ENCODE measurements around the gene GALR3.
A peak's percentile ranks its signal among the peaks of the same experiment; 100 is the strongest.
"Not testable (repeated sequence)": the region's sequence is repeated elsewhere in the genome, so short reads cannot be mapped to it uniquely, and the experiment has no call there.

The GALR3 gene

GRCh38 chr22:37784829-37785495 is 38.2 kb upstream of the GALR3 start:
- H3K27ac ChIP-seq (ENCODE audit: low read depth, low read length): peak overlapping the region; percentile 5
- H3K9ac ChIP-seq (ENCODE audit: low read depth in 1 of 2, low read length in 2 of 2): no peak overlapping the region

GRCh38 chr22:37790234-37790633 is 32.9 kb upstream of the GALR3 start:
- no peaks in the 10 kb centered on the region for H3K36me3 ChIP-seq (ENCODE audit: control insufficient read depth in 1 of 2, insufficient read depth in 2 of 2, low read length in 2 of 2)
- H3K27ac ChIP-seq (ENCODE audit: low read depth, low read length): no peak overlapping the region
- no peaks in the 10 kb centered on the region for H3K9me3 ChIP-seq (ENCODE audit: control insufficient read depth in 1 of 2, low read length in 2 of 2)
- peaks cover 3 to 7% of the 10 kb centered on the region in 2 donors for H3K4me1 ChIP-seq (ENCODE audit: control insufficient read depth in 1 of 2, insufficient read depth in 2 of 2, low read length in 2 of 2)
- no peak overlapping the region for H3K4me3 ChIP-seq (ENCODE audit: low read depth in 1 of 2, low read length in 2 of 2)
- H3K9ac ChIP-seq (ENCODE audit: low read depth in 1 of 2, low read length in 2 of 2): no peak overlapping the region
- no peaks in the 10 kb centered on the region for H3K27me3 ChIP-seq (ENCODE audit: control insufficient read depth in 1 of 2, insufficient read depth in 2 of 2, low read length in 2 of 2)

More at GRCh38 chr22:37784829-37785495, 38.2 kb upstream of the GALR3 start:
- Histone ChIP-seq H3K27me3 (ENCODE audit: control insufficient read depth in 1 of 2, insufficient read depth in 2 of 2, low read length in 2 of 2) (peaks cover 0 to 3% of the 10 kb centered on the region in 2 donors), H3K9me3 (ENCODE audit: control insufficient read depth in 1 of 2, low read length in 2 of 2) (no peaks in the 10 kb centered on the region), H3K4me1 (ENCODE audit: control insufficient read depth in 1 of 2, insufficient read depth in 2 of 2, low read length in 2 of 2) (peaks cover 13 to 21% of the 10 kb centered on the region in 2 donors), H3K36me3 (ENCODE audit: control insufficient read depth in 1 of 2, insufficient read depth in 2 of 2, low read length in 2 of 2) (no peaks in the 10 kb centered on the region), H3K4me3 (ENCODE audit: low read depth in 1 of 2, low read length in 2 of 2) (no peak overlapping the region)

DNA sequence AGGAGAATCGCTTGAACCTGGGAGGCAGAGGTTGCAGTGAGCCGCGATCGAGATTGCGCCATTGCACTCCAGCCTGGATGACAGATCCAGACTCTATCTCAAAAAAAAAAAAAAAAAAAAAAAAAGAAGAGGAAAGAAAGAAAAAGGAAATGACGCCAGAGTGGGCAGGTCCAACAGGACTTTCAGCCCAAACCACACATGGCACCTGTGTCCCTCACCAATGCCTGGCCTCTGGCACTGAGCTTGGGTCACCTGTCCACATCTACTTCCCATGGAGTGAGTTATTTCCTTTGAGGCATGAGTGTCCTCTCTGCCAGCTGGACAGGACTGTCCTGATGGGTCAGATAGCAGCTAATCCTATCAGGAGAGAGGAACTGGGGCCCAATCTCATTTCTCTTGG is 30.7 kb upstream of the GALR3 start:
- no peaks in the 10 kb centered on the region for H3K36me3 ChIP-seq (ENCODE audit: control insufficient read depth in 1 of 2, insufficient read depth in 2 of 2, low read length in 2 of 2)
- H3K4me3 ChIP-seq (ENCODE audit: low read depth in 1 of 2, low read length in 2 of 2): no peak overlapping the region
- no peaks in the 10 kb centered on the region for H3K27me3 ChIP-seq (ENCODE audit: control insufficient read depth in 1 of 2, insufficient read depth in 2 of 2, low read length in 2 of 2)
- no peak overlapping the region for H3K9ac ChIP-seq (ENCODE audit: low read depth in 1 of 2, low read length in 2 of 2)
- no peaks in the 10 kb centered on the region for H3K9me3 ChIP-seq (ENCODE audit: control insufficient read depth in 1 of 2, low read length in 2 of 2)
- no peak overlapping the region for H3K27ac ChIP-seq (ENCODE audit: low read depth, low read length)
- peaks cover 4 to 10% of the 10 kb centered on the region in 2 donors for H3K4me1 ChIP-seq (ENCODE audit: control insufficient read depth in 1 of 2, insufficient read depth in 2 of 2, low read length in 2 of 2)

- H3K27me3 ChIP-seq (ENCODE audit: control insufficient read depth in 1 of 2, insufficient read depth in 2 of 2, low read length in 2 of 2): no peaks in the 10 kb centered on the region
- no peak overlapping the region for H3K9ac ChIP-seq (ENCODE audit: low read depth in 1 of 2, low read length in 2 of 2)
- H3K4me3 ChIP-seq (ENCODE audit: low read depth in 1 of 2, low read length in 2 of 2): no peak overlapping the region
- H3K9me3 ChIP-seq (ENCODE audit: control insufficient read depth in 1 of 2, low read length in 2 of 2): no peaks in the 10 kb centered on the region
- H3K36me3 ChIP-seq (ENCODE audit: control insufficient read depth in 1 of 2, insufficient read depth in 2 of 2, low read length in 2 of 2): no peaks in the 10 kb centered on the region
- peaks cover 4 to 10% of the 10 kb centered on the region in 2 donors for H3K4me1 ChIP-seq (ENCODE audit: control insufficient read depth in 1 of 2, insufficient read depth in 2 of 2, low read length in 2 of 2)
- no peak overlapping the region for H3K27ac ChIP-seq (ENCODE audit: low read depth, low read length)
Observed at GRCh38 chr22:37794376-37794775, 28.8 kb upstream of the GALR3 start.

DNA sequence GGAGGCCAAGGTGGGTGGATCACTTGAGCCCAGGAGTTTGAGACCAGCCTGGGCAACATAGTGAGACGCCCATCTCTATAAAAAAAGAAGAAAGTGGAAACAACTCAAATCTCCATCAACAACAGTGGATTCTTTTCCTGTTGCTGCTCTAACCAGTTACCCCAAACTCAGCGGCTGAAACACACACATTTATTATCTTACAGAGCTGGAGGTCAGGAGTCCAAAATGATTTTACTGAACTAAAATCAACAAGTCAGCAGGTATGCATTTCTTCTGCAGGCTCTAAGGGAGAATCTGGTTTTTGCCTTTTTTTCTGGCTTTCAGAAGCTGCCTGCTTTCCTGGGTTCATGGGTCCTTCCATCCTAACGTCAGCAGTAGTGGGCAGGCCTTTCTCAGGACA is 27.1 kb upstream of the GALR3 start:
- Histone ChIP-seq H3K4me1 (ENCODE audit: control insufficient read depth in 1 of 2, insufficient read depth in 2 of 2, low read length in 2 of 2) (peaks cover 4 to 10% of the 10 kb centered on the region in 2 donors), H3K9ac (ENCODE audit: low read depth in 1 of 2, low read length in 2 of 2) (no peak overlapping the region), H3K36me3 (ENCODE audit: control insufficient read depth in 1 of 2, insufficient read depth in 2 of 2, low read length in 2 of 2) (no peaks in the 10 kb centered on the region), H3K9me3 (ENCODE audit: control insufficient read depth in 1 of 2, low read length in 2 of 2) (no peaks in the 10 kb centered on the region), H3K27ac (ENCODE audit: low read depth, low read length) (no peak overlapping the region), H3K4me3 (ENCODE audit: low read depth in 1 of 2, low read length in 2 of 2) (no peak overlapping the region), H3K27me3 (ENCODE audit: control insufficient read depth in 1 of 2, insufficient read depth in 2 of 2, low read length in 2 of 2) (no peaks in the 10 kb centered on the region)

DNA sequence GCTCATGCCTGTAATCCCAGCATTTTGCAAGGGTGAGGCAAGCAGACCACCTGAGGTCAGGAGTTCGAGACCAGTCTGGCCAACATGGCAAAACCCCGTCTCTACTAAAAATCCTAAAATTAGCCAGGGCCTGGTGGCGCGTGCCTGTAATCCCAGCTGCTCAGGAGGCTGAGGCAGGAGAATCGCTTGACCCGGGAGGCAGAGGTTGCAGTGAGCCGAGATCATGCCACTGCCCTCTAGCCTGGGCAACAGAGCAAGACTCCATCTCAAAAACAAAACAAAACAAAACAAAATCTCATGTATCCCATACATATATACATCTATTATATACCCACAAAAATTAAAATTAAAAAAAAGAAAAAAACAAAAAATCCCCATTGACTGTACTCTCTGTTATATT is 25.9 kb upstream of the GALR3 start:
- H3K27me3 ChIP-seq (ENCODE audit: control insufficient read depth in 1 of 2, insufficient read depth in 2 of 2, low read length in 2 of 2); H3K36me3 ChIP-seq (ENCODE audit: control insufficient read depth in 1 of 2, insufficient read depth in 2 of 2, low read length in 2 of 2); H3K27ac ChIP-seq (ENCODE audit: low read depth, low read length); H3K4me3 ChIP-seq (ENCODE audit: low read depth in 1 of 2, low read length in 2 of 2); H3K9ac ChIP-seq (ENCODE audit: low read depth in 1 of 2, low read length in 2 of 2); H3K9me3 ChIP-seq (ENCODE audit: control insufficient read depth in 1 of 2, low read length in 2 of 2): not testable (repeated sequence)
- H3K4me1 ChIP-seq (ENCODE audit: control insufficient read depth in 1 of 2, insufficient read depth in 2 of 2, low read length in 2 of 2): peaks cover 4 to 13% of the 10 kb centered on the region in 2 donors

DNA sequence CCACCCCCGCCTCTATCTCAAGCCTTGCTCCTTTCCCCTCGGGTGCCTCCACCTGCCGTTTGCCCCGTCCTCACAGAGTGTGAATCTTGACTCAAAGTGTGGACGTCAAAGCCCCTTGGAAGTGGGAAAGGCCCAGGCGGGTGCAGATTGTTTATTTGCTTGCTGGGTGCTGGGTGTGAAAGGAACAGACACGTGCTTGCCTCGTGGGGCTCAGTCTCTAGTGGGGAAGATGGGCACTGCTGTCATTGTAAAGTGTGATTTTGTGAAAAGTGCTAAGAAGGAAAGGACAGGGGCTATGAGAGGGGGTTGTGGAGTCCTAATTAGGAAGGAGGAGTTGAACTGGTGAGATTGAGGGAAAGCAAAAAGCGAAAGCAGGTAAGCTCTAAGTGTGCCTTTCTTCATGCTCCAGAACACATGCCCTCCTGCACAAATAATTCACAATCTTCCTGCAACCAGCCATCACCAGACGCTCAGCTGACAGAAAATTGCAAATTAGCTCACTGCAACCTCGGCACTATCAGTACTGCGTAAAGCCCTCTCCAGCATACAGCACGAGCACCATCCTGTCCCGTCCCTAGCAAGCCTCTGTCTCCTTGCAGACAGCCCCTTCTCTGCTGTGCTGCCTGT is 25.2 kb upstream of the GALR3 start:
- no peaks in the 10 kb centered on the region for H3K27me3 ChIP-seq (ENCODE audit: control insufficient read depth in 1 of 2, insufficient read depth in 2 of 2, low read length in 2 of 2)
- peaks cover 8 to 17% of the 10 kb centered on the region in 2 donors for H3K4me1 ChIP-seq (ENCODE audit: control insufficient read depth in 1 of 2, insufficient read depth in 2 of 2, low read length in 2 of 2)
- no peak overlapping the region for H3K9ac ChIP-seq (ENCODE audit: low read depth in 1 of 2, low read length in 2 of 2)
- H3K4me3 ChIP-seq (ENCODE audit: low read depth in 1 of 2, low read length in 2 of 2): no peak overlapping the region
- no peaks in the 10 kb centered on the region for H3K36me3 ChIP-seq (ENCODE audit: control insufficient read depth in 1 of 2, insufficient read depth in 2 of 2, low read length in 2 of 2)
- H3K27ac ChIP-seq (ENCODE audit: low read depth, low read length): no peak overlapping the region
- H3K9me3 ChIP-seq (ENCODE audit: control insufficient read depth in 1 of 2, low read length in 2 of 2): no peaks in the 10 kb centered on the region

DNA sequence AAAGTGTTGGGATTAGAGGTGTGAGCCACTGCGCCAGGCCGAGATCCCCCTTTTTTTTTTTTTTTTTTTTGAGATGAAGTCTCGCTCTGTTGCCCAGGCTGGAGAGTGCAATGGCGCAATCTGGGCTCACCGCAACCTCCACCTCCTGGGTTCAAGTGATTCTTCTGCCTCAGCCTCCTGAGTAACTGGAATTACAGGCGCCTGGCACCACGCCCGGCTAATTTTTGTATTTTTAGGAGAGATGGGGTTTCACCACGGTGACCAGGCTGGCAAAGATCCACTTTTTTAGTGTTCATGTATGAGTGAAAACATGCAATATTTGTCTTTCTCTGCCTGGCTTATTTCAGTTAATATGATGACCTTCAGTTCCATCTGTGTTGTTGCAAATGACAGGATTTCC is 23.2 kb upstream of the GALR3 start:
- not testable (repeated sequence) for H3K4me3 ChIP-seq (ENCODE audit: low read depth in 1 of 2, low read length in 2 of 2); H3K27me3 ChIP-seq (ENCODE audit: control insufficient read depth in 1 of 2, insufficient read depth in 2 of 2, low read length in 2 of 2); H3K36me3 ChIP-seq (ENCODE audit: control insufficient read depth in 1 of 2, insufficient read depth in 2 of 2, low read length in 2 of 2); H3K27ac ChIP-seq (ENCODE audit: low read depth, low read length); H3K9ac ChIP-seq (ENCODE audit: low read depth in 1 of 2, low read length in 2 of 2); H3K9me3 ChIP-seq (ENCODE audit: control insufficient read depth in 1 of 2, low read length in 2 of 2)
- H3K4me1 ChIP-seq (ENCODE audit: control insufficient read depth in 1 of 2, insufficient read depth in 2 of 2, low read length in 2 of 2): peaks cover 16 to 30% of the 10 kb centered on the region in 2 donors

DNA sequence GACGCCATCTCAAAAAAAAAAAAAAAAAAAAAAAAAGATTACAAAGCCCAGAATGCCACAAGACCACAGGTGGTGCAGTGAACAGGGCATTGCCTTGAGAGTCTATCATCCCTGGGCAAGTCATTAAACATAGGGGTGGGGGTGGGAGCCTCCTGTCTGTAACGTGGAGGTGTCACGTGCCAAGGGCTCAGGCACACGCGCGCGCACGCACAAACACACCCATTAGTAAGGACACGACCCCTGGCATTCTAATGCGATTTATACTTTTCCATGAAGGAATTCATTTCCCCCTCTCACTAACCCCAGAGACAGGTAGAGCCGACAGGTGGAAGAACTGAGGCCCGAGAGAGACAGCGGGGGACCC is 21.3 kb upstream of the GALR3 start:
- no peaks in the 10 kb centered on the region for H3K36me3 ChIP-seq (ENCODE audit: control insufficient read depth in 1 of 2, insufficient read depth in 2 of 2, low read length in 2 of 2)
- H3K4me3 ChIP-seq (ENCODE audit: low read depth in 1 of 2, low read length in 2 of 2): peak overlapping the region; percentile 79 to 81
- H3K9me3 ChIP-seq (ENCODE audit: control insufficient read depth in 1 of 2, low read length in 2 of 2): no peaks in the 10 kb centered on the region
- no peak overlapping the region for H3K27ac ChIP-seq (ENCODE audit: low read depth, low read length)
- peaks cover 16 to 35% of the 10 kb centered on the region in 2 donors for H3K4me1 ChIP-seq (ENCODE audit: control insufficient read depth in 1 of 2, insufficient read depth in 2 of 2, low read length in 2 of 2)
- H3K27me3 ChIP-seq (ENCODE audit: control insufficient read depth in 1 of 2, insufficient read depth in 2 of 2, low read length in 2 of 2): no peaks in the 10 kb centered on the region
- peak overlapping the region; percentile 61 to 66 for H3K9ac ChIP-seq (ENCODE audit: low read depth in 1 of 2, low read length in 2 of 2)

GRCh38 chr22:37802310-37803194 is 20.6 kb upstream of the GALR3 start:
- Histone ChIP-seq H3K27me3 (ENCODE audit: control insufficient read depth in 1 of 2, insufficient read depth in 2 of 2, low read length in 2 of 2) (no peaks in the 10 kb centered on the region), H3K9me3 (ENCODE audit: control insufficient read depth in 1 of 2, low read length in 2 of 2) (no peaks in the 10 kb centered on the region), H3K27ac (ENCODE audit: low read depth, low read length) (no peak overlapping the region), H3K36me3 (ENCODE audit: control insufficient read depth in 1 of 2, insufficient read depth in 2 of 2, low read length in 2 of 2) (no peaks in the 10 kb centered on the region), H3K4me1 (ENCODE audit: control insufficient read depth in 1 of 2, insufficient read depth in 2 of 2, low read length in 2 of 2) (peaks cover 16 to 35% of the 10 kb centered on the region in 2 donors), H3K4me3 (ENCODE audit: low read depth in 1 of 2, low read length in 2 of 2) (peak overlapping the region; percentile 79 to 81), H3K9ac (ENCODE audit: low read depth in 1 of 2, low read length in 2 of 2) (peak overlapping the region; percentile 61 to 66)
